ENCODE measurements around the gene TWF2.

DNA sequence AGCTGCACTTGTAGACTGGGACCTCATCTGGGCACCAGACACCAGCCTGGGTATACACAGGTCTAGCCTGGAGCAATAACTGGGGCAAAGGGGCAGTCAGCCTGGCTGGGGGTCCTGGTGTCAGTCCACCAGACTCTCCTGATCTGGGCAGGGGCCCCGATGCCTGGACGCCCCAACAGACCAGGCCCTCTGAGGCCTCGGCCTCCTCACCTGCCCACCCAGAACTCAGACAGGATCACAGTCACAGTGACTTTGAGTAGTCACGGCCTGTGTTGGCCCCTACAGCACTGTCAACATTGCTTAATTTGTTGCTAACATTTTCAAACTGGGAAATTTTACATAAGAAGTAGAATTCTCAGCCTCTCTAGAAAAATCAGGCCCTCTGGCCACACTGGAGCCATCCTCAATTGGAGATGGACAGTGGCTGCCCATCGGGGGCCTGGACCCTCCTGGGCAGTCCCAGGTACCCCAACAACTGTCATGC, 5.8 kb downstream of the TWF2 start:
- no peak for TF ChIP-seq CTCF (IDR thresholded peaks at IDR 0.05)
- TF ChIP-seq POLR2A (IDR thresholded peaks at IDR 0.05), result no peak

Measured in lower leg skin (tissue), 3 donors.